ENCODE measurements around the gene GAREM1.

GRCh38 chr18:32310101-32310500, 160.6 kb downstream of the GAREM1 start:
- TF ChIP-seq POLR2A (IDR thresholded peaks at IDR 0.05) (no peak), CTCF (IDR thresholded peaks at IDR 0.05) (no peak)

All from upper lobe of left lung (tissue), 4 donors.